Natural killer cell (primary cell): ENCODE measurements around the gene FARP1. TPM values are rescaled to one million over a fixed set of nuclear protein-coding genes. Genes with fewer than 3 reads are reported as not detected.

Experiments
- ATAC-seq, 3 donors: fragments of 150-1000 bp in 2 of 3; fragments of 200-7000 bp in 1 of 3; cut with Tn5 transposase; 1 replicate in 1 of 3; 2 replicates in 2 of 3; pipeline ENCODE4 v1.10.0; 2021; ENCODE audit warnings: mild to moderate bottlenecking in 2 of 3, moderate library complexity in 2 of 3
- DNase-seq, 2 donors: peaks; one replicate each; pipeline versions ENCODE4 v3.0.0 to v3.0.0-alpha.2; 2013 to 2021; ENCODE audit warnings: mixed read lengths in 1 of 2
- H3K27ac ChIP-seq: one replicate; pipeline ENCODE4 v1.5.1; 2013; ENCODE audit warnings: mild to moderate bottlenecking, low read length
- H3K27me3 ChIP-seq: one replicate; pipeline ENCODE4 v1.6.1; 2013; ENCODE audit warnings: low read length; ENCODE audit not compliant: control insufficient read depth, insufficient read depth
- H3K36me3 ChIP-seq: one replicate; pipeline ENCODE4 v1.6.1; 2013; ENCODE audit warnings: low read length; ENCODE audit not compliant: control insufficient read depth, insufficient read depth
- H3K4me1 ChIP-seq: one replicate; pipeline ENCODE4 v1.6.1; 2013; ENCODE audit warnings: low read length; ENCODE audit not compliant: control insufficient read depth, insufficient read depth
- H3K4me3 ChIP-seq: one replicate; pipeline ENCODE4 v1.5.1; 2013; ENCODE audit warnings: low read length
- H3K9me3 ChIP-seq: one replicate; pipeline ENCODE4 v1.6.1; 2013; ENCODE audit warnings: low read length; ENCODE audit not compliant: control insufficient read depth, insufficient read depth
- H3K27ac Mint-ChIP-seq, 2 donors: one replicate each; pipeline ENCODE4 v1.8.0; 2022; ENCODE audit warnings: mild to moderate bottlenecking in 2 of 2, mixed read lengths in 2 of 2, moderate library complexity in 1 of 2
- H3K27me3 Mint-ChIP-seq, 2 donors: one replicate each; pipeline ENCODE4 v1.8.0; 2022; ENCODE audit warnings: low read depth in 2 of 2, mixed read lengths in 2 of 2
- H3K36me3 Mint-ChIP-seq: one replicate; pipeline ENCODE4 v1.8.0; 2022; ENCODE audit warnings: mixed read lengths
- H3K4me1 Mint-ChIP-seq, 2 donors: one replicate each; pipeline ENCODE4 v1.8.0; 2022; ENCODE audit warnings: mixed read lengths in 2 of 2
- H3K4me3 Mint-ChIP-seq: one replicate; pipeline ENCODE4 v1.8.0; 2022; ENCODE audit warnings: mild to moderate bottlenecking, moderate library complexity, mixed read lengths
- H3K9me3 Mint-ChIP-seq, 2 donors: one replicate each; pipeline ENCODE4 v1.8.0; 2022; ENCODE audit warnings: mixed read lengths in 2 of 2
- CTCF ChIP-seq: fragments of 200-600 bp; IDR thresholded peaks from one replicate; pipeline ENCODE4 v1.8.0; 2022; ENCODE audit warnings: antibody characterized with exemption
- WGBS: methylation state at CpG from one replicate; pipeline ENCODE4 v1.1.7; 2013; ENCODE audit warnings: missing lambda C conversion rate; ENCODE audit not compliant: insufficient coverage; 5-methylcytosine and 5-hydroxymethylcytosine counted together
- intact Hi-C: fragments of 100-400 bp; cut with micrococcal nuclease; formaldehyde crosslinking; loops from one replicate; pipeline ENCODE4 v1.14.2; 2022
- total RNA-seq, 4 donors: library from RNA; stranded (reverse); fragments of 120-200 nt in 1 of 4; gene quantifications; one replicate each; pipeline versions ENCODE4 v1.2.3 to v1.2.4, GENCODE V29; 2013 to 2022

Gene FARP1
- total RNA-seq, 3 donors from 2014 or later (not counting 1 experiment from before 2014, with no cell fraction given): 0.71 to 1.2 (median 1.1) TPM

GRCh38 chr13:98175043-98175442, 32.1 kb downstream of the FARP1 start:
- no peak overlapping the region for H3K4me3 Mint-ChIP-seq
- H3K27me3 ChIP-seq: no peaks in the 10 kb centered on the region
- no peaks in the 10 kb centered on the region for H3K4me1 Mint-ChIP-seq
- no peaks in the 10 kb centered on the region for H3K36me3 ChIP-seq
- no peak overlapping the region for H3K27ac Mint-ChIP-seq
- H3K27me3 Mint-ChIP-seq: peaks cover 4 to 8% of the 10 kb centered on the region in 2 donors
- H3K4me1 ChIP-seq: no peaks in the 10 kb centered on the region
- H3K9me3 Mint-ChIP-seq: no peaks in the 10 kb centered on the region
- ATAC-seq (no peak), DNase-seq (no peak)
- H3K4me3 ChIP-seq: no peak overlapping the region
- 58% methylated on average over 3 of the region's 3 CpGs for WGBS
- TF ChIP-seq CTCF: no peak
- no peak overlapping the region for H3K27ac ChIP-seq
- no peaks in the 10 kb centered on the region for H3K36me3 Mint-ChIP-seq
- H3K9me3 ChIP-seq: no peaks in the 10 kb centered on the region
- intact Hi-C loops: no loop called here

- intact Hi-C loops: no loop called here
- no peak for TF ChIP-seq CTCF
- Mint-ChIP-seq H3K4me3 (no peak overlapping the region), H3K36me3 (no peaks in the 10 kb centered on the region), H3K27me3 (peaks cover 4 to 12% of the 10 kb centered on the region in 2 donors), H3K27ac (no peak overlapping the region), H3K9me3 (no peaks in the 10 kb centered on the region), H3K4me1 (no peaks in the 10 kb centered on the region)
- Histone ChIP-seq H3K4me1 (no peaks in the 10 kb centered on the region), H3K27me3 (no peaks in the 10 kb centered on the region), H3K27ac (no peak overlapping the region), H3K4me3 (no peak overlapping the region), H3K36me3 (no peaks in the 10 kb centered on the region), H3K9me3 (no peaks in the 10 kb centered on the region)
- no peak for ATAC-seq
- no peak for DNase-seq
- WGBS: 84% methylated on average over 3 of the region's 3 CpGs
Measured at GRCh38 chr13:98175823-98176222, 32.9 kb downstream of the FARP1 start.

GRCh38 chr13:98176777-98177608, 34.1 kb downstream of the FARP1 start, which contains the start of gene RNF113B:
Gene RNF113B (minus strand): TSS chr13:98177269. CDS start chr13:98177236, 33 bp downstream.
- ATAC-seq (no peak), DNase-seq (no peak)
- Histone ChIP-seq H3K27ac (no peak within 1 kb of the TSS), H3K9me3 (no peaks in the 10 kb centered on the region), H3K27me3 (no peaks in the 10 kb centered on the region), H3K4me1 (no peaks in the 10 kb centered on the region), H3K36me3 (no peaks in the 10 kb centered on the region), H3K4me3 (no peak within 1 kb of the TSS)
- Mint-ChIP-seq H3K4me3 (no peak within 1 kb of the TSS), H3K36me3 (no peaks in the 10 kb centered on the region), H3K27me3 (peaks cover 1 to 10% of the 10 kb centered on the region in 2 donors), H3K4me1 (no peaks in the 10 kb centered on the region), H3K9me3 (no peaks in the 10 kb centered on the region), H3K27ac (no peak within 1 kb of the TSS)
- TF ChIP-seq CTCF: no peak
- intact Hi-C loops: no loop called here
- WGBS: 95% methylated on average over 58 of the region's 58 CpGs
